WTC11 (cell line): ENCODE data around the gene IFFO2. TPM values are rescaled to one million over a fixed set of nuclear protein-coding genes. Genes with fewer than 3 reads are reported as not detected.
A peak's percentile ranks its signal among the peaks of the same experiment; 100 is the strongest.

ENCODE experiments used
- ATAC-seq: fragments of 200-7000 bp; cut with Tn5 transposase; 2 replicates; pipeline ENCODE4 v1.10.0; 2021; ENCODE audit warnings: mild to moderate bottlenecking, moderate library complexity
- CTCF ChIA-PET: fragments of 300-600 bp; sonication (Branson Sonifier 250); formaldehyde crosslinking; loops from one replicate; lab custom pipeline; 2021; ENCODE audit warnings: antibody characterized with exemption; lab: Charles Lee
- POLR2A ChIA-PET: fragments of 350-600 bp; sonication (Branson Sonifier 250); formaldehyde crosslinking; loops from one replicate; lab custom pipeline; 2021; ENCODE audit warnings: antibody characterized with exemption; lab: Charles Lee
- DNase-seq: peaks from one replicate; pipeline ENCODE4 v3.0.0; 2021; ENCODE audit warnings: low spot score
- H3K27ac Mint-ChIP-seq: 2 replicates; pipeline ENCODE4 v1.8.0; 2021; ENCODE audit warnings: mixed read lengths
- H3K27me3 Mint-ChIP-seq: 2 replicates; pipeline ENCODE4 v1.8.0; 2021; ENCODE audit warnings: low read depth, mild to moderate bottlenecking, moderate library complexity, mixed read lengths
- H3K36me3 Mint-ChIP-seq: 2 replicates; pipeline ENCODE4 v1.8.0; 2021; ENCODE audit warnings: mixed read lengths
- H3K4me1 Mint-ChIP-seq: 2 replicates; pipeline ENCODE4 v1.8.0; 2022; ENCODE audit warnings: mixed read lengths
- H3K4me3 Mint-ChIP-seq: 2 replicates; pipeline ENCODE4 v1.8.0; 2021; ENCODE audit warnings: mild to moderate bottlenecking, moderate library complexity, mixed read lengths
- H3K9me3 Mint-ChIP-seq: 2 replicates; pipeline ENCODE4 v1.8.0; 2021; ENCODE audit warnings: mixed read lengths
- CBFB ChIP-seq: sonication (generic); formaldehyde crosslinking; IDR thresholded peaks from 2 replicates; pipeline ENCODE4 v1.8.1; 2022; ENCODE audit warnings: mild to moderate bottlenecking, low read depth, missing genetic modification reagents
- GABPB1 ChIP-seq: sonication (generic); formaldehyde crosslinking; IDR thresholded peaks from 2 replicates; pipeline ENCODE4 v1.8.1; 2023; ENCODE audit warnings: mild to moderate bottlenecking, missing genetic modification reagents
- GTF2I ChIP-seq: fragments of 250-450 bp; sonication (Bioruptor Pico); conservative IDR thresholded peaks from 2 replicates; pipeline ENCODE4 v1.4.0; 2021; ENCODE audit warnings: mild to moderate bottlenecking
- HMGA2 ChIP-seq: fragments of 250-450 bp; sonication (Bioruptor Pico); IDR thresholded peaks from 2 replicates; pipeline ENCODE4 v1.4.0; 2021; ENCODE audit warnings: mild to moderate bottlenecking, moderate library complexity
- NR1H2 ChIP-seq: sonication (generic); formaldehyde crosslinking; IDR thresholded peaks from 2 replicates; pipeline ENCODE4 v1.9.0; 2021; ENCODE audit warnings: mild to moderate bottlenecking, moderate library complexity, missing genetic modification reagents
- PRRX2 ChIP-seq: fragments of 250-450 bp; sonication (Bioruptor Pico); IDR thresholded peaks from 2 replicates; pipeline ENCODE4 v1.8.0; 2021; ENCODE audit warnings: mild to moderate bottlenecking
- RORB ChIP-seq: fragments of 250-450 bp; sonication (Bioruptor Pico); IDR thresholded peaks from 2 replicates; pipeline ENCODE4 v1.9.0; 2021; ENCODE audit warnings: mild to moderate bottlenecking
- TP53 ChIP-seq: sonication (generic); formaldehyde crosslinking; IDR thresholded peaks from 2 replicates; pipeline ENCODE4 v1.8.1; 2023; ENCODE audit warnings: mild to moderate bottlenecking, missing genetic modification reagents
- ZNF121 ChIP-seq: sonication (generic); formaldehyde crosslinking; IDR thresholded peaks from 2 replicates; pipeline ENCODE4 v1.8.0; 2023; ENCODE audit warnings: missing genetic modification reagents
- ZNF416 ChIP-seq: fragments of 250-450 bp; sonication (Bioruptor Pico); IDR thresholded peaks from 2 replicates; pipeline ENCODE4 v1.9.0; 2021; ENCODE audit warnings: mild to moderate bottlenecking, inconsistent platforms
- total RNA-seq: library from RNA; stranded (reverse); gene quantifications from 3 replicates; pipeline ENCODE4 v1.2.3, GENCODE V29; 2021
- TF ChIP-seq, protein P1 (sequence below): sonication (generic); formaldehyde crosslinking; IDR thresholded peaks from 2 replicates; pipeline ENCODE4 v1.8.1; 2022; ENCODE audit warnings: low read depth, mild to moderate bottlenecking, moderate library complexity, missing genetic modification reagents, borderline replicate concordance
- TF ChIP-seq, protein P2 (sequence below): sonication (generic); formaldehyde crosslinking; IDR thresholded peaks from 2 replicates; pipeline ENCODE4 v1.8.1; 2023; ENCODE audit warnings: mild to moderate bottlenecking, missing genetic modification reagents

The IFFO2 gene
- total RNA-seq, 1 experiment from 2014 or later: 8.1 TPM

GRCh38 chr1:18951416-18951815 lies 5.1 kb downstream of the IFFO2 start (continued):
- no peak for TF ChIP-seq CBFB
- no peak for TF ChIP-seq GTF2I (CRISPR knock-in tag)
- no peak for TF ChIP-seq TP53
- no peak for TF ChIP-seq NR1H2 (CRISPR knock-in tag)
- TF ChIP-seq PRRX2: no peak
- no peak for TF ChIP-seq HMGA2 (CRISPR knock-in tag)
- TF ChIP-seq, protein P1, sequence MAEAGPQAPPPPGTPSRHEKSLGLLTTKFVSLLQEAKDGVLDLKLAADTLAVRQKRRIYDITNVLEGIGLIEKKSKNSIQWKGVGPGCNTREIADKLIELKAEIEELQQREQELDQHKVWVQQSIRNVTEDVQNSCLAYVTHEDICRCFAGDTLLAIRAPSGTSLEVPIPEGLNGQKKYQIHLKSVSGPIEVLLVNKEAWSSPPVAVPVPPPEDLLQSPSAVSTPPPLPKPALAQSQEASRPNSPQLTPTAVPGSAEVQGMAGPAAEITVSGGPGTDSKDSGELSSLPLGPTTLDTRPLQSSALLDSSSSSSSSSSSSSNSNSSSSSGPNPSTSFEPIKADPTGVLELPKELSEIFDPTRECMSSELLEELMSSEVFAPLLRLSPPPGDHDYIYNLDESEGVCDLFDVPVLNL (CRISPR knock-in tag): no peak
- no peak for TF ChIP-seq RORB (CRISPR knock-in tag)

GRCh38 chr1:18950401-18951026 lies 6.0 kb downstream of the IFFO2 start:
- ChIA-PET POLR2A (interaction anchor here (0.6 to 1.0 kb wide), 4 partner anchors 8 to 166 kb away, joined by 3 to 4 read pairs (median 3); no protein-coding TSS in a partner anchor), CTCF (interaction anchor here (0.7 to 3.5 kb wide), 7 partner anchors 37 to 117 kb away, joined by 3 to 37 read pairs (median 3); partner anchors contain the start of gene ALDH4A1)
- Mint-ChIP-seq H3K27ac (peak overlapping the region; percentile 90; the same call in 1 of the 2 replicates), H3K4me1 (peaks cover 38% of the 10 kb centered on the region), H3K4me3 (no peak overlapping the region), H3K27me3 (peaks cover 17% of the 10 kb centered on the region), H3K9me3 (no peaks in the 10 kb centered on the region), H3K36me3 (no peaks in the 10 kb centered on the region)
- DNase-seq (no peak), ATAC-seq (no peak)
- TF ChIP-seq, protein P1 (CRISPR knock-in tag): no peak

DNA sequence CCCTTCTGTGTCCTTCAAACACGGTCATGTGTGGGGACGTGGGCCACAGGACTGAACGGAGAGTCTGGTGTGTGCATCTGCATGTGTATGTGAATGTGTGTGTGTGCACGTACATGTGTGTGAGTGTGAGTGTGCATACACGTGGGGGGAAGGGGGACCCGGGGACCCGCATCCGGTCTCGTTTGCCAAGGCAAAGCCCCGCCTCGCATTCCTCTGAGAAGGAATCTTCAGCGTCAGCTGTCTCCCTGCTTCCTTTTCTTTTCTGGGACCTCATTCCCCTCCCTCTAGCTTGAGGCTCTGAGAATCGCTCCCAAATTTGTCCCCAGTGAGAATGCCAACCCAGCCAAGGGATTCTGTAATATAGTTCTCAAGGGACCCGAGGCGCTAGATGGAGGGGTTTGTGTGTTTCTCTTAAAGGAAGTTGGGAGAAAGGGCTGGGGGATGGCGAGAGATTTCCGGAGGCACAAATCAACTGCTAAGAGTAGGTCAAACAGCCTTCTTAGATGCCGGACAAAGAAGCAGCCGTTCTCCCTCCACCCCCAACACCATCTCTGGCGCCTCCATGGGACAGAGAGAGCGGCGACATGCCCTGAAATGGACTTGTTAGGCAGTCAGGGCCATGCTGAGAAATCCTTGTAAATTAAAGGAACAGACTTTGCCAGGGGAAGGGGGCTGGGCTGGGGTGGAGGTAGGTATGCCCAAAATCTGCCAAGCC lies 6.6 kb downstream of the IFFO2 start:
- Mint-ChIP-seq H3K9me3 (no peaks in the 10 kb centered on the region), H3K36me3 (no peaks in the 10 kb centered on the region), H3K4me3 (no peak overlapping the region), H3K27me3 (peaks cover 11% of the 10 kb centered on the region), H3K27ac (peak overlapping the region; percentile 90), H3K4me1 (peaks cover 39% of the 10 kb centered on the region)
- ATAC-seq (peak; percentile 59), DNase-seq (peak; percentile 46)
- ChIA-PET CTCF (interaction anchor here (0.7 to 3.5 kb wide), 6 partner anchors 37 to 118 kb away, joined by 3 to 37 read pairs (median 3); no protein-coding TSS in a partner anchor), POLR2A (interaction anchor here (0.6 to 1.0 kb wide), 2 partner anchors 8 to 42 kb away, joined by 3 to 4 read pairs; no protein-coding TSS in a partner anchor)
- TF ChIP-seq ZNF416 (CRISPR knock-in tag): no peak
- no peak for TF ChIP-seq PRRX2
- TF ChIP-seq, protein P2, sequence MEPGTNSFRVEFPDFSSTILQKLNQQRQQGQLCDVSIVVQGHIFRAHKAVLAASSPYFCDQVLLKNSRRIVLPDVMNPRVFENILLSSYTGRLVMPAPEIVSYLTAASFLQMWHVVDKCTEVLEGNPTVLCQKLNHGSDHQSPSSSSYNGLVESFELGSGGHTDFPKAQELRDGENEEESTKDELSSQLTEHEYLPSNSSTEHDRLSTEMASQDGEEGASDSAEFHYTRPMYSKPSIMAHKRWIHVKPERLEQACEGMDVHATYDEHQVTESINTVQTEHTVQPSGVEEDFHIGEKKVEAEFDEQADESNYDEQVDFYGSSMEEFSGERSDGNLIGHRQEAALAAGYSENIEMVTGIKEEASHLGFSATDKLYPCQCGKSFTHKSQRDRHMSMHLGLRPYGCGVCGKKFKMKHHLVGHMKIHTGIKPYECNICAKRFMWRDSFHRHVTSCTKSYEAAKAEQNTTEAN (CRISPR knock-in tag): 0 out of 2 replicates have a peak, but pooled peaks have one; percentile 43

- Mint-ChIP-seq H3K4me3 (no peak overlapping the region), H3K36me3 (no peaks in the 10 kb centered on the region), H3K27me3 (peaks cover 3% of the 10 kb centered on the region), H3K4me1 (peaks cover 37% of the 10 kb centered on the region), H3K9me3 (no peaks in the 10 kb centered on the region), H3K27ac (peak overlapping the region; percentile 90)
- CTCF ChIA-PET: interaction anchor here (1.0 to 3.5 kb wide), 4 partner anchors 36 to 75 kb away, joined by 3 to 37 read pairs (median 14); no protein-coding TSS in a partner anchor
- POLR2A ChIA-PET: no interaction called here
- no peak for DNase-seq
- ATAC-seq: no peak; the same call in 1 of the 2 replicates
- TF ChIP-seq GABPB1 (CRISPR knock-in tag) (peak; percentile 63), ZNF121 (no peak)
Measured at GRCh38 chr1:18948913-18949685, 7.4 kb downstream of the IFFO2 start.
